GM23338 (cell line): ENCODE results near the gene PITPNC1.

Experiments
- CREB1 ChIP-seq: fragments of 250-450 bp; sonication (Bioruptor Pico); IDR thresholded peaks from 2 replicates; pipeline ENCODE4 v1.5.0; 2020; ENCODE audit warnings: low read depth, mild to moderate bottlenecking, moderate library complexity
- CTCF ChIP-seq, 2 experiments: fragments of 200-600 bp in 1 of 2; sonication (generic) in 1 of 2; conservative IDR thresholded peaks; 2 replicates each; pipeline versions ENCODE4 v1.5.1 to v1.6.1; 2016 to 2017; ENCODE audit warnings: antibody characterized with exemption in 2 of 2, low read depth in 2 of 2, mild to moderate bottlenecking in 2 of 2, moderate library complexity in 1 of 2
- ETS1 ChIP-seq: IDR thresholded peaks from 2 replicates; pipeline ENCODE4 v1.6.1; 2016; ENCODE audit warnings: antibody characterized with exemption
- EZH2 ChIP-seq: fragments of 200-600 bp; sonication (generic); IDR thresholded peaks from one replicate; pipeline ENCODE4 v1.8.0; 2017; ENCODE audit warnings: antibody characterized with exemption, mild to moderate bottlenecking, low read depth; ENCODE audit not compliant: unreplicated experiment
- EZH2phosphoT487 ChIP-seq: fragments of 200-600 bp; sonication (generic); IDR thresholded peaks from one replicate; pipeline ENCODE4 v1.8.1; 2018; ENCODE audit warnings: antibody characterized with exemption; ENCODE audit not compliant: unreplicated experiment
- JUNB ChIP-seq: IDR thresholded peaks from one replicate; pipeline ENCODE4 v1.6.1; 2016; ENCODE audit warnings: antibody characterized with exemption; ENCODE audit not compliant: unreplicated experiment
- NANOG ChIP-seq: IDR thresholded peaks from 2 replicates; pipeline ENCODE4 v1.6.1; 2016; ENCODE audit warnings: antibody characterized with exemption, borderline replicate concordance
- POLR2AphosphoS5 ChIP-seq: IDR thresholded peaks from 2 replicates; pipeline ENCODE4 v1.6.1; 2016; ENCODE audit warnings: antibody characterized with exemption, low read depth
- REST ChIP-seq: IDR thresholded peaks from one replicate; pipeline ENCODE4 v1.6.1; 2018; ENCODE audit warnings: antibody characterized with exemption; ENCODE audit not compliant: unreplicated experiment
- STAT1 ChIP-seq: IDR thresholded peaks from one replicate; pipeline ENCODE4 v1.6.1; 2016; ENCODE audit warnings: antibody characterized with exemption; ENCODE audit not compliant: unreplicated experiment
- ZNF331 ChIP-seq: fragments of 250-450 bp; sonication (Bioruptor Pico); IDR thresholded peaks from 2 replicates; pipeline ENCODE4 v1.5.0; 2020; ENCODE audit warnings: low read depth, mild to moderate bottlenecking, moderate library complexity
- ZNF462 ChIP-seq: fragments of 250-450 bp; sonication (Bioruptor Pico); IDR thresholded peaks from 2 replicates; pipeline ENCODE4 v1.5.0; 2020; ENCODE audit warnings: mild to moderate bottlenecking, moderate library complexity

GRCh38 chr17:67504182-67504581, 127.1 kb downstream of the PITPNC1 start:
- no peak for TF ChIP-seq REST
- TF ChIP-seq CTCF (conservative IDR thresholded peaks at IDR 0.05; ENCODE audit: low read depth in 2 of 2), result no peak
- no peak for TF ChIP-seq POLR2AphosphoS5
- TF ChIP-seq ETS1, result no peak
- no peak for TF ChIP-seq EZH2phosphoT487
- TF ChIP-seq ZNF462 (CRISPR knock-in tag), result no peak
- TF ChIP-seq JUNB, result no peak
- no peak for TF ChIP-seq EZH2
- TF ChIP-seq CREB1 (CRISPR knock-in tag), result no peak
- TF ChIP-seq ZNF331, result no peak
- no peak for TF ChIP-seq STAT1
- TF ChIP-seq NANOG, result no peak
